Superior temporal gyrus (tissue), 1 donor: Measurements from ENCODE around the gene TLE5.
"Not testable (repeated sequence)": the region's sequence is repeated elsewhere in the genome, so short reads cannot be mapped to it uniquely, and the experiment has no call there.

ENCODE experiments used
- DNase-seq: peaks from one replicate; pipeline ENCODE4 v3.0.0-alpha.2; 2016; ENCODE audit errors: extremely low spot score

TLE5 gene

GRCh38 chr19:3096267-3096901, 34.1 kb upstream of the TLE5 start:
- no peak for DNase-seq

- DNase-seq = no peak
These were observed 33.3 kb upstream of the TLE5 start for GRCh38 chr19:3095441-3096191.

GRCh38 chr19:3094601-3095440, 32.5 kb upstream of the TLE5 start:
- DNase-seq = no peak

GRCh38 chr19:3089299-3089855, 27.1 kb upstream of the TLE5 start:
- not testable (repeated sequence) for DNase-seq

GRCh38 chr19:3087769-3088168, 25.5 kb upstream of the TLE5 start:
- no peak for DNase-seq

- no peak for DNase-seq
These were observed 22.6 kb upstream of the TLE5 start for GRCh38 chr19:3084943-3085342.

GRCh38 chr19:3083964-3084363, 21.7 kb upstream of the TLE5 start:
- DNase-seq = no peak

- DNase-seq = no peak
These were observed 20.0 kb upstream of the TLE5 start for GRCh38 chr19:3082331-3082730.

GRCh38 chr19:3080286-3080685, 18.0 kb upstream of the TLE5 start:
- no peak for DNase-seq

GRCh38 chr19:3079578-3079977, 17.3 kb upstream of the TLE5 start:
- no peak for DNase-seq

- no peak for DNase-seq
These were observed 13.5 kb upstream of the TLE5 start for GRCh38 chr19:3075605-3076431.

- DNase-seq = no peak
These were observed 11.8 kb upstream of the TLE5 start for GRCh38 chr19:3073931-3074595.

- no peak for DNase-seq
These were observed 10.9 kb upstream of the TLE5 start for GRCh38 chr19:3073159-3073563.

GRCh38 chr19:3071768-3072167, 9.5 kb upstream of the TLE5 start:
- no peak for DNase-seq

GRCh38 chr19:3068071-3068470, 5.8 kb upstream of the TLE5 start:
- DNase-seq = no peak

- DNase-seq = no peak
These were observed 5.3 kb upstream of the TLE5 start for GRCh38 chr19:3067563-3067962.

GRCh38 chr19:3066482-3067049, 4.3 kb upstream of the TLE5 start:
- DNase-seq = no peak

GRCh38 chr19:3065675-3066357, 3.5 kb upstream of the TLE5 start:
- DNase-seq = no peak

GRCh38 chr19:3064011-3064330, 1.7 kb upstream of the TLE5 start:
- no peak for DNase-seq
